Sigmoid colon (tissue), 7 donors: ENCODE measurements around the gene DHX32. TPM values are rescaled to one million over a fixed set of nuclear protein-coding genes. Genes with fewer than 3 reads are reported as not detected.

Source experiments
- DNase-seq: peaks from one replicate; pipeline ENCODE4 v3.0.0-alpha.2; 2019
- H3K27ac ChIP-seq, 4 donors: fragments of 200-600 bp; sonication (generic); one replicate each; pipeline ENCODE4 v1.5.1; 2016 to 2019; ENCODE audit warnings: mild to moderate bottlenecking in 1 of 4
- H3K27me3 ChIP-seq, 3 donors: fragments of 200-600 bp; sonication (generic); one replicate each; pipeline ENCODE4 v1.5.1; 2019; ENCODE audit warnings: mild to moderate bottlenecking in 1 of 3
- H3K36me3 ChIP-seq, 4 donors: fragments of 200-600 bp; sonication (generic); one replicate each; pipeline ENCODE4 v1.5.1; 2016 to 2019
- H3K4me1 ChIP-seq, 4 donors: fragments of 200-600 bp; sonication (generic); one replicate each; pipeline ENCODE4 v1.5.1; 2017 to 2019
- H3K4me3 ChIP-seq, 4 donors: fragments of 200-600 bp; sonication (generic); one replicate each; pipeline ENCODE4 v1.5.1; 2017 to 2019; ENCODE audit warnings: mild to moderate bottlenecking in 2 of 4, moderate library complexity in 1 of 4
- H3K9me3 ChIP-seq, 4 donors: fragments of 200-600 bp in 3 of 4; sonication (generic) in 3 of 4; one replicate each; pipeline versions ENCODE4 v1.5.1 to v1.6.1; 2013 to 2019
- EP300 ChIP-seq, 4 donors: sonication (generic); formaldehyde crosslinking; IDR thresholded peaks; one replicate each; pipeline ENCODE4 v1.6.1; 2017; ENCODE audit warnings: antibody characterized with exemption in 4 of 4
- POLR2A ChIP-seq, 2 donors: fragments of 450-650 bp; IDR thresholded peaks; one replicate each; pipeline ENCODE4 v1.6.1; 2016; ENCODE audit warnings: antibody characterized with exemption in 2 of 2, mild to moderate bottlenecking in 2 of 2, moderate library complexity in 2 of 2
- POLR2AphosphoS5 ChIP-seq, 4 donors: sonication (generic); formaldehyde crosslinking; IDR thresholded peaks; one replicate each; pipeline ENCODE4 v1.6.1; 2017; ENCODE audit warnings: antibody characterized with exemption in 4 of 4
- WGBS, 2 donors: extraction: QIAGEN DNeasy Blood & Tissue Kit; methylation state at CpG; one replicate each; pipeline ENCODE4 v1.1.7; 2013; 5-methylcytosine and 5-hydroxymethylcytosine counted together
- intact Hi-C: fragments of 100-400 bp; cut with DNase I; formaldehyde crosslinking; loops from one replicate; pipeline ENCODE4 v1.15.1; 2023
- polyA plus RNA-seq, 3 donors: library from polyadenylated mRNA; stranded (reverse); fragments of 200-250 nt; gene quantifications; one replicate each; pipeline ENCODE4 v1.2.3, GENCODE V29; 2013
- total RNA-seq, 4 donors: library from RNA; depleted of rRNA; stranded (reverse); fragments of >200 nt; gene quantifications; one replicate each; pipeline ENCODE4 v1.1.0, GENCODE V29; 2016
- TF ChIP-seq, protein P1 (sequence below), 4 experiments: fragments of 450-650 bp in 3 of 4; fragments of 200-600 bp in 1 of 4; IDR thresholded peaks; one replicate each; pipeline ENCODE4 v1.5.1; 2016 to 2019; ENCODE audit warnings: antibody characterized with exemption in 4 of 4, mild to moderate bottlenecking in 3 of 4, moderate library complexity in 2 of 4
- donor health status: healthy with polysubstance abuse.
- donor health status: Bipolar disorder and iron deficiency.
- donor health status: healthy.

The DHX32 gene
- total and polyA plus RNA-seq, 7 donors: 16.0 to 57.8 (median 22.4) TPM

GRCh38 chr10:125797424-125797823 is 83.7 kb downstream of the DHX32 start:
- 91 to 92% methylated on average over 8 of the region's 8 CpGs for WGBS, 2 donors
- Histone ChIP-seq H3K36me3 (peaks cover 8 to 80% (median 26%) of the 10 kb centered on the region in 4 donors), H3K9me3 (no peaks in the 10 kb centered on the region)

GRCh38 chr10:125795637-125796190 is 85.4 kb downstream of the DHX32 start:
- Histone ChIP-seq H3K4me3 (no peak overlapping the region), H3K27me3 (no peaks in the 10 kb centered on the region), H3K4me1 (no peaks in the 10 kb centered on the region), H3K36me3 (peaks cover 15 to 88% (median 27%) of the 10 kb centered on the region in 4 donors), H3K27ac (no peak overlapping the region), H3K9me3 (no peaks in the 10 kb centered on the region)
- no peak for TF ChIP-seq POLR2A (IDR thresholded peaks at IDR 0.05)
- no peak for TF ChIP-seq POLR2AphosphoS5 (IDR thresholded peaks at IDR 0.05)
- no peak for TF ChIP-seq EP300 (IDR thresholded peaks at IDR 0.05)
- TF ChIP-seq, protein P1, sequence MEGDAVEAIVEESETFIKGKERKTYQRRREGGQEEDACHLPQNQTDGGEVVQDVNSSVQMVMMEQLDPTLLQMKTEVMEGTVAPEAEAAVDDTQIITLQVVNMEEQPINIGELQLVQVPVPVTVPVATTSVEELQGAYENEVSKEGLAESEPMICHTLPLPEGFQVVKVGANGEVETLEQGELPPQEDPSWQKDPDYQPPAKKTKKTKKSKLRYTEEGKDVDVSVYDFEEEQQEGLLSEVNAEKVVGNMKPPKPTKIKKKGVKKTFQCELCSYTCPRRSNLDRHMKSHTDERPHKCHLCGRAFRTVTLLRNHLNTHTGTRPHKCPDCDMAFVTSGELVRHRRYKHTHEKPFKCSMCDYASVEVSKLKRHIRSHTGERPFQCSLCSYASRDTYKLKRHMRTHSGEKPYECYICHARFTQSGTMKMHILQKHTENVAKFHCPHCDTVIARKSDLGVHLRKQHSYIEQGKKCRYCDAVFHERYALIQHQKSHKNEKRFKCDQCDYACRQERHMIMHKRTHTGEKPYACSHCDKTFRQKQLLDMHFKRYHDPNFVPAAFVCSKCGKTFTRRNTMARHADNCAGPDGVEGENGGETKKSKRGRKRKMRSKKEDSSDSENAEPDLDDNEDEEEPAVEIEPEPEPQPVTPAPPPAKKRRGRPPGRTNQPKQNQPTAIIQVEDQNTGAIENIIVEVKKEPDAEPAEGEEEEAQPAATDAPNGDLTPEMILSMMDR (IDR thresholded peaks at IDR 0.05): no peak
- no peak for DNase-seq
- 77 to 79% methylated on average over 8 of the region's 8 CpGs for WGBS, 2 donors
- intact Hi-C loops: no loop called here

More at GRCh38 chr10:125797424-125797823, 83.7 kb downstream of the DHX32 start:
- Histone ChIP-seq H3K4me1 (no peaks in the 10 kb centered on the region), H3K27ac (no peak overlapping the region), H3K27me3 (no peaks in the 10 kb centered on the region), H3K4me3 (no peak overlapping the region)
- TF ChIP-seq EP300 (IDR thresholded peaks at IDR 0.05) (no peak), POLR2A (IDR thresholded peaks at IDR 0.05) (no peak), POLR2AphosphoS5 (IDR thresholded peaks at IDR 0.05) (no peak)
- TF ChIP-seq, protein P1 (IDR thresholded peaks at IDR 0.05): no peak
- intact Hi-C loops: no loop called here
- DNase-seq: no peak

DNA sequence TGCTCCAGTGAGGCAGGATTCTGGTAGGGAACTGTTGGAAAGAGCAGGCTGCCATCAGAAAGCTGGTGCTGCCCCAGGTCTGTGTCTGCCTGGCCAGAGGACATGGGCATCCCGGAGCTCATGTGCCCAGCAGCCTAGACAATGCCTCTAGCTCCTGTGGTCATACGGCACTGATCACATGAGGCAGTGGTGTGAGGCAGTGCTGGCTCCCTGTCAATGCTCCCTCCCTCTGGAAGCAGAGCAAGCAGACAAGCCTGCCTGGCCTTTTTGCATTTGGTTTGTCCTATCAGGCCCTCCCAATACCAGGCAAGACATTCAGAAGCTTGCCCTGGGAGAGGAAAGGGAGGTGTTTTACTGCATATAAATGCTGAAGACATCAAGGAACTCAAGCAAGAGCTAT is 86.0 kb downstream of the DHX32 start:
- Histone ChIP-seq H3K27me3 (no peaks in the 10 kb centered on the region), H3K4me3 (no peak overlapping the region), H3K9me3 (no peaks in the 10 kb centered on the region), H3K36me3 (peaks cover 15 to 88% (median 26%) of the 10 kb centered on the region in 4 donors), H3K4me1 (no peaks in the 10 kb centered on the region), H3K27ac (no peak overlapping the region)
- intact Hi-C loops: no loop called here
- no peak for DNase-seq
- TF ChIP-seq EP300 (IDR thresholded peaks at IDR 0.05): no peak
- TF ChIP-seq, protein P1 (IDR thresholded peaks at IDR 0.05): no peak
- TF ChIP-seq POLR2A (IDR thresholded peaks at IDR 0.05): no peak
- TF ChIP-seq POLR2AphosphoS5 (IDR thresholded peaks at IDR 0.05): no peak
- WGBS, 2 donors: 92 to 95% methylated on average over 2 of the region's 2 CpGs

DNA sequence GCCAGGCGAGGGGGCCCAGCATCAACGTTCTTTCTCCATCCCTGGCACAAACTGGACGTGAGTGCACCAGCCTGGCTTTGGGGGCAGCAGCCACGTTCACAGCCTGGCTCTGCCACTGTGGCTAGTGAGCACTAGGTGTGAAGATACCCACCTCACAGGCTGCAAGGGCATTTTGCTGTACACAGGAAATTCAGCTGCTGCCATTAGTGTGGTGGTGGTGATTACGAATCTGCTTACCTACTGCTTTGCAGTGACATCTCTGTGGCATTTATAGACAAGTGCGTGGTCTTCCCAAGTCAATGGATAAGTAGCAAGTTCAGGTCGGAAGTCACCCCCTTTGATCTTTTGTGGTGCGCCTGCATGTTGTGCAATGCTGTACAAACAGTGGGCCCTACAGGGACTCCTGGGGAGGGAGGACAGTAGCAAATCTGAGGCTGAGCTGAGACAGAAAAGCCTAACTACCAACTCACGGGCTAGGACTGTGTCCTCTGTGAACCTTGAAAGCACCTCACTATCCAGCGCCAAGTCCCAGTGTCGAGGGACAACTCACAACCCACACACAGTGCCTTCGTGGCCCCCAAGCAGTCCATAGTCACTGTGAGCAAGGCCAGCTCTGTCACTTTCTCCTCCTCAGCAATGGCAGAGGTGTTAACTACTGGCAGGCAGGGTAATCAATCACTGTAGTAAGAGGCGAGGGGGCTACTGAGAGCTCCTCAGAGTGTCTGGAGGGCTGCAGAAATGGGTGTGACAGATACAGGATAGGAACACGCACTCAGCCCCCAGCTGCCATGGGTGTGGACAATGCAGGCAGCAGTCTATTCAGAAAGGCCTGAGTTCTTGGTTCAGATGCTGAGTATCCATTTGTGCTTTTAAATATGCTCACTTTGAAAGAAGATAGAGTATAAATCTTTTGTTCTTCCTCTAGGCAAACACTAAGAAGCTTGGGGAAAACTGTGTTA is 88.5 kb downstream of the DHX32 start:
- Histone ChIP-seq H3K9me3 (no peaks in the 10 kb centered on the region), H3K27me3 (no peaks in the 10 kb centered on the region), H3K4me1 (no peaks in the 10 kb centered on the region), H3K27ac (no peak overlapping the region), H3K36me3 (peaks cover 17 to 85% (median 37%) of the 10 kb centered on the region in 4 donors), H3K4me3 (no peak overlapping the region)
- intact Hi-C loops: no loop called here
- TF ChIP-seq, protein P1 (IDR thresholded peaks at IDR 0.05): no peak
- TF ChIP-seq EP300 (IDR thresholded peaks at IDR 0.05): no peak
- no peak for TF ChIP-seq POLR2AphosphoS5 (IDR thresholded peaks at IDR 0.05)
- TF ChIP-seq POLR2A (IDR thresholded peaks at IDR 0.05): no peak
- WGBS, 2 donors: 90 to 92% methylated on average over 14 of the region's 14 CpGs
- DNase-seq: no peak
